Lower leg skin (tissue), 3 donors: ENCODE results near the gene WT1.

Experiments used
- CTCF ChIP-seq, 3 donors: fragments of 450-650 bp; IDR thresholded peaks; one replicate each; pipeline ENCODE4 v1.5.1; 2016; ENCODE audit warnings: antibody characterized with exemption in 3 of 3, mild to moderate bottlenecking in 3 of 3, moderate library complexity in 2 of 3
- POLR2A ChIP-seq, 2 donors: fragments of 450-650 bp; IDR thresholded peaks; one replicate each; pipeline ENCODE4 v1.6.1; 2016 to 2017; ENCODE audit warnings: antibody characterized with exemption in 2 of 2, mild to moderate bottlenecking in 1 of 2, moderate library complexity in 1 of 2

DNA sequence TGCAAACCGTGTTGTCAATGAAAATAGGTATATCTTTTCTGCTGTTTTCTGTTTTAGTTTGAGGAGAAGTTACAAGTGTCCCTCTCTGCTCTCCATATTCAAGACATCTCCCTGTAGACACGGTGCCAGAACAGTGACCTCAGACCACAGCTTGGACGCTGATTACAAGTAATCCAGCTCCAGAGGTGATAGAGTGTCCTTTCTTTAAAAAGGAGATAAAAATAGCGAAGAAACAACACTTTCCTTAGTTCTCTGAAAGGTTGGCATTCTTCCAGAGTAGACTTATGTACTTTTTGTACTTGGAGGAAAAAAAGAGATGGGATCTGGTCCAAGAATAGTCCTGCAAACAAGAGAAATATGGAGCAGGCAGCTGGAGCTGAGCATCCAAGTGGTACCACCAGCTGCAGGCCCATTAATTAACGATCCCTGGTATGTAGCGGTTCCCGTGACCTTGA is 43.0 kb upstream of the WT1 start:
- TF ChIP-seq POLR2A (IDR thresholded peaks at IDR 0.05) (no peak), CTCF (IDR thresholded peaks at IDR 0.05) (no peak)
